Measurements from ENCODE around the gene LRCH1.

GRCh38 chr13:46522748-46523030 lies 30.3 kb upstream of the LRCH1 start:
- TF ChIP-seq CTCF (IDR thresholded peaks at IDR 0.05) = no peak
- no peak for TF ChIP-seq POLR2A (IDR thresholded peaks at IDR 0.05)
- TF ChIP-seq POLR2AphosphoS5 (IDR thresholded peaks at IDR 0.05) = no peak
